Endothelial cell (in vitro differentiated cells): Measurements from ENCODE around the gene DAAM1. TPM values are rescaled to one million over a fixed set of nuclear protein-coding genes. Genes with fewer than 3 reads are reported as not detected.

Experiments used
- DNase-seq: peaks from one replicate; pipeline ENCODE4 v3.0.0; 2021; ENCODE audit warnings: low spot score
- H3K27ac Mint-ChIP-seq: one replicate; pipeline ENCODE4 v1.8.0; 2021; ENCODE audit warnings: mixed read lengths, inconsistent platforms; ENCODE audit not compliant: unreplicated experiment
- H3K27me3 Mint-ChIP-seq: one replicate; pipeline ENCODE4 v1.8.0; 2021; ENCODE audit warnings: mild to moderate bottlenecking, moderate library complexity, mixed read lengths, inconsistent platforms; ENCODE audit not compliant: unreplicated experiment
- H3K36me3 Mint-ChIP-seq: one replicate; pipeline ENCODE4 v1.8.0; 2021; ENCODE audit warnings: mild to moderate bottlenecking, low read depth, mixed read lengths, inconsistent platforms; ENCODE audit not compliant: unreplicated experiment
- H3K4me1 Mint-ChIP-seq: one replicate; pipeline ENCODE4 v1.8.0; 2021; ENCODE audit warnings: mild to moderate bottlenecking, mixed read lengths, inconsistent platforms; ENCODE audit not compliant: unreplicated experiment
- H3K4me3 Mint-ChIP-seq: one replicate; pipeline ENCODE4 v1.8.0; 2021; ENCODE audit warnings: mild to moderate bottlenecking, mixed read lengths, inconsistent platforms; ENCODE audit not compliant: unreplicated experiment
- H3K9me3 Mint-ChIP-seq: one replicate; pipeline ENCODE4 v1.8.0; 2021; ENCODE audit warnings: mixed read lengths, inconsistent platforms; ENCODE audit not compliant: unreplicated experiment
- CTCF ChIP-seq: fragments of 200-600 bp; sonication (generic); IDR thresholded peaks from one replicate; pipeline ENCODE4 v1.5.0; 2021; ENCODE audit warnings: antibody characterized with exemption; ENCODE audit not compliant: unreplicated experiment
- total RNA-seq: library from RNA; stranded (reverse); fragmentation: NEBNext Ultra II Directional; extraction: Animal tissue kit (Norgen Biotek cat#: 25700); gene quantifications from one replicate; pipeline ENCODE4 v1.2.1, GENCODE V29; 2021; ENCODE audit not compliant: unreplicated experiment

DAAM1 gene
- total RNA-seq, 1 donor from 2014 or later: 103 TPM

- Mint-ChIP-seq H3K4me3 (no peak overlapping the region), H3K27me3 (peaks cover 9% of the 10 kb centered on the region), H3K27ac (no peak overlapping the region), H3K36me3 (peaks cover 5% of the 10 kb centered on the region), H3K4me1 (peaks cover 17% of the 10 kb centered on the region), H3K9me3 (no peaks in the 10 kb centered on the region)
- no peak for TF ChIP-seq CTCF
- DNase-seq: no peak
Observed at GRCh38 chr14:59185676-59186075, 2.8 kb upstream of the DAAM1 start.

- no peak overlapping the region for H3K27ac Mint-ChIP-seq
- H3K27me3 Mint-ChIP-seq: peaks cover 9% of the 10 kb centered on the region
- H3K4me1 Mint-ChIP-seq: peaks cover 19% of the 10 kb centered on the region
- H3K9me3 Mint-ChIP-seq: no peaks in the 10 kb centered on the region
- no peak for TF ChIP-seq CTCF
- DNase-seq: no peak
- no peak overlapping the region for H3K4me3 Mint-ChIP-seq
- peaks cover 5% of the 10 kb centered on the region for H3K36me3 Mint-ChIP-seq
Observed at GRCh38 chr14:59186306-59186705, 2.2 kb upstream of the DAAM1 start.

DNA sequence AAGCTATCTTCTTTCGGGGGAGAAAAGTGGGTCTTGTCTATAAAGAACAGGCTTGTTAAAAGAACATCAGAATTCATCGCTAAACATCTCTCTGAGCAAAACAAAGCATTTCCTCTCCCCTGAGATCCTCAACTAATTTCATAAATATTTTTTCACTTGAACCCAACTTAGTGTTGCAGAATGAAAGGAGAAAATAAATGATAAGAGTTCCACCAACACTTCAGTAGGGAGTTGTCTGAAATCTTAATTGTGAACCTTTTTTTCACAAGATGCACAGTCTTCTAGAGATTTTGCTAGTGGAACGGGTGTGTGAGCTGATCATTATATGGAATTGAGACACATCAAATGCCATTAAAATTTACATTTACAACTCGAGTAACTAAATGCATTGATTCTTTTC, 1.3 kb upstream of the DAAM1 start:
- peaks cover 12% of the 10 kb centered on the region for H3K27me3 Mint-ChIP-seq
- TF ChIP-seq CTCF: no peak
- H3K4me1 Mint-ChIP-seq: peaks cover 26% of the 10 kb centered on the region
- no peak overlapping the region for H3K27ac Mint-ChIP-seq
- DNase-seq: no peak
- peak overlapping the region; percentile 97 for H3K4me3 Mint-ChIP-seq
- peaks cover 12% of the 10 kb centered on the region for H3K36me3 Mint-ChIP-seq
- H3K9me3 Mint-ChIP-seq: no peaks in the 10 kb centered on the region

DNA sequence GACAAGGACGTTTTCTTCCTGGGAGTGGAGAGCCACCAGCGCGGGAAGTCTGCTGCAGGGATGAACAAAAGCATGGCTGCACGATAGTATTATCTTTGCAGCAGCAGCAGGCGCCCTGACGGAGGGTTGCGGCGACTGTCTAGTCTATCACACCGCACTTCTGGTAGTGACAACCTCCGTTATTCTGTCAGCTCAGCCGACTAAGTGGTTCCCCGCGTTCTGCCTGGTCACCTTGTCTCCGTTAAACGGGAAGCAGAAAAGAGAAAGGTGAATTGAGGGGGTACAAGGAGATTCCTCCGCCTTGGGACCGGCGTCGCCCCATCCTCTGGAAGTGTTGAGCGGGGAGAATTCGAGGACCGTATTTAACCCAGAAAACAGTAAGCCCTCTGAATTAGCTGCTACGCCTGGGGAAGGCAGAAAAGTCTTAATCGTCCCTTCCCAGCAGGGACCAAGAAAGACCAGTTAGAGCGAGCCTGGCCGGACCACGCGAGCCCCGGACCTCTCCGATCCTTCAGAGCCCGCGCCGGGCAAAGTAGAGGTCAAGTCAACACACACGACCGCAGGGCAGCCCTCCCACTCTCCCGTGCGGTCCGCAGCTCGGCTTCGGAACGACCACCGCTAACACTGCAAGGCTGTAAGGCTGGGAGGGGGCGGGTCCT, 536 bp upstream of the DAAM1 start:
- DNase-seq: peak; percentile 35
- no peak for TF ChIP-seq CTCF
- H3K36me3 Mint-ChIP-seq: peaks cover 12% of the 10 kb centered on the region
- peaks cover 12% of the 10 kb centered on the region for H3K27me3 Mint-ChIP-seq
- H3K27ac Mint-ChIP-seq: peak overlapping the region; percentile 89
- peak overlapping the region; percentile 97 for H3K4me3 Mint-ChIP-seq
- H3K4me1 Mint-ChIP-seq: peaks cover 29% of the 10 kb centered on the region
- H3K9me3 Mint-ChIP-seq: no peaks in the 10 kb centered on the region

DNA sequence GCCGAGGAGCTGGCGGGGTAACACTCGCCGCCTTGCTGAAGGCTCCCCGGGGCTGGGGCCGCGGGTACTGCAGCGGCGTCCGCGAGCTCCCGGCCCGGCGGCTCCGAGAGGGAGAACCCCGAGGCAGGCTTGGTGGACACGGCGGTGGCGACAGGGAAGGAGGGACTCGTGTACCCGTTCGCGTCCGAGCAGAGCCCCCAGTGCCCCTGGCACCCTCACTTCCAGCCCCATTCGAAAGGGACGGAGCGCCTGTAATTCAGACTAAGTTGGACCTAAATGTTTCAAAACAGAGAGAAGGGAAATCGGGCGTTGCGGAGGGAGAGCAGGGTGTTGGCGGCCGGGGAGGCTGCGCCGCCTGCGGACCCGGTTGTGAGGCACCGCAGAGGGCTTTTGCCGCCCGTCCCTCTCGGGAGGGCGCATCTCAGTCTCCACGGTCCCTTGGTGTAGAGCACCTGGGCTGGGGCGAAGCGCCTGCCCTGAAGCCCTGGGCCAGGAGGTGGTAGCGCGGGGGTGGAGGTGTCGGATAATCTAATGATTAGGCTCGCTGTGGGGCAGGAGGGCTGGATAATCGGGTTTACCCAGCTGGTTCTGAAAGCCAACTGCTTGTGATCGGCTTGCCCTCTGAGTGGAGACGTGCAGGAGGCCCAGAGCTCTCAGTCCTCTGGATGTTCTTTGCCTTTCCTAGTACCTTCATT, 771 bp downstream of the DAAM1 start:
- peaks cover 12% of the 10 kb centered on the region for H3K36me3 Mint-ChIP-seq
- TF ChIP-seq CTCF: no peak
- peaks cover 12% of the 10 kb centered on the region for H3K27me3 Mint-ChIP-seq
- no peaks in the 10 kb centered on the region for H3K9me3 Mint-ChIP-seq
- peaks cover 33% of the 10 kb centered on the region for H3K4me1 Mint-ChIP-seq
- DNase-seq: peak; percentile 44
- H3K27ac Mint-ChIP-seq: peak overlapping the region; percentile 95
- H3K4me3 Mint-ChIP-seq: peak overlapping the region; percentile 97
